ENCODE data around the gene GTF3C5.
"Not testable (repeated sequence)": the region's sequence is repeated elsewhere in the genome, so short reads cannot be mapped to it uniquely, and the experiment has no call there.

GTF3C5 gene

GRCh38 chr9:133031496-133031911, 707 bp downstream of the GTF3C5 start:
- no peak for DNase-seq

- no peak for DNase-seq
Measured at GRCh38 chr9:133032171-133032570, 1.4 kb downstream of the GTF3C5 start.

GRCh38 chr9:133035669-133036068, 4.9 kb downstream of the GTF3C5 start:
- no peak for DNase-seq

GRCh38 chr9:133037775-133038515, 7.1 kb downstream of the GTF3C5 start:
- DNase-seq = no peak

GRCh38 chr9:133040892-133041479, 10.2 kb downstream of the GTF3C5 start:
- not testable (repeated sequence) for DNase-seq

- no peak for DNase-seq
Measured at GRCh38 chr9:133041958-133042357, 11.2 kb downstream of the GTF3C5 start.

GRCh38 chr9:133042676-133043075, 11.9 kb downstream of the GTF3C5 start:
- no peak for DNase-seq

GRCh38 chr9:133043449-133044035, 12.7 kb downstream of the GTF3C5 start:
- DNase-seq = no peak

- DNase-seq = no peak
Measured at GRCh38 chr9:133044125-133044524, 13.3 kb downstream of the GTF3C5 start.

- DNase-seq = no peak
Measured at GRCh38 chr9:133044661-133045060, 13.9 kb downstream of the GTF3C5 start.

- DNase-seq = no peak
Measured at GRCh38 chr9:133045132-133045531, 14.3 kb downstream of the GTF3C5 start.

- DNase-seq = no peak
Measured at GRCh38 chr9:133046196-133046899, 15.6 kb downstream of the GTF3C5 start.

GRCh38 chr9:133046900-133047295, 16.1 kb downstream of the GTF3C5 start:
- no peak for DNase-seq

GRCh38 chr9:133048595-133048994, 17.8 kb downstream of the GTF3C5 start:
- DNase-seq = no peak

- no peak for DNase-seq
Measured at GRCh38 chr9:133049043-133049442, 18.2 kb downstream of the GTF3C5 start.

- DNase-seq = no peak
Measured at GRCh38 chr9:133050142-133050541, 19.3 kb downstream of the GTF3C5 start.

GRCh38 chr9:133050781-133051180, 20.0 kb downstream of the GTF3C5 start:
- no peak for DNase-seq

GRCh38 chr9:133051281-133051900, 20.6 kb downstream of the GTF3C5 start:
- no peak for DNase-seq

GRCh38 chr9:133051966-133052539, 21.3 kb downstream of the GTF3C5 start:
- DNase-seq = no peak

GRCh38 chr9:133054194-133054890, 23.5 kb downstream of the GTF3C5 start:
- no peak for DNase-seq

GRCh38 chr9:133054966-133055365, 24.2 kb downstream of the GTF3C5 start:
- DNase-seq = no peak

- DNase-seq = no peak
Measured at GRCh38 chr9:133055788-133056420, 25.1 kb downstream of the GTF3C5 start.
